SU-DHL-6 (cell line): Measurements from ENCODE around the gene RASGRP2.

ENCODE experiments used
- CTCF ChIP-seq: fragments of 200-600 bp; sonication (generic); IDR thresholded peaks from one replicate; pipeline ENCODE4 v1.5.1; 2017; ENCODE audit warnings: antibody characterized with exemption, mild to moderate bottlenecking, low read length, moderate library complexity; ENCODE audit not compliant: insufficient read depth, poor library complexity, severe bottlenecking
- EZH2phosphoT487 ChIP-seq: fragments of 200-600 bp; sonication (generic), shearing (Covaris generic); conservative IDR thresholded peaks from 2 replicates; pipeline ENCODE4 v1.6.1; 2018; ENCODE audit warnings: mild to moderate bottlenecking, antibody characterized with exemption, low read length, moderate library complexity, mixed read lengths

- TF ChIP-seq CTCF = no peak
- no peak for TF ChIP-seq EZH2phosphoT487
Measured at GRCh38 chr11:64758330-64759079, 14.6 kb upstream of the RASGRP2 start.
